Small intestine (tissue), 7 donors: ENCODE data around the gene VAT1. TPM values are rescaled to one million over a fixed set of nuclear protein-coding genes. Genes with fewer than 3 reads are reported as not detected.
A peak's percentile ranks its signal among the peaks of the same experiment; 100 is the strongest.
"Not testable (repeated sequence)": the region's sequence is repeated elsewhere in the genome, so short reads cannot be mapped to it uniquely, and the experiment has no call there.

Experiments used
- DNase-seq, 2 donors: peaks; one replicate each; pipeline versions ENCODE4 v3.0.0 to v3.0.0-alpha.2; 2013
- FAIRE-seq: peaks from 2 replicates; lab custom pipeline; 2012; peaks lifted over from hg19 to GRCh38; lab: Jason Lieb, UNC
- H3K27ac ChIP-seq, 3 donors: one replicate each; pipeline ENCODE4 v1.5.1; 2013; ENCODE audit warnings: low read length in 2 of 3, mild to moderate bottlenecking in 2 of 3, control low read depth in 1 of 3, inconsistent platforms in 1 of 3, low read depth in 1 of 3, moderate library complexity in 1 of 3
- H3K27me3 ChIP-seq, 3 donors: one replicate each; pipeline ENCODE4 v1.6.1; 2013; ENCODE audit warnings: low read length in 3 of 3, inconsistent platforms in 1 of 3; ENCODE audit not compliant: control insufficient read depth in 3 of 3, insufficient read depth in 3 of 3
- H3K36me3 ChIP-seq, 3 donors: one replicate each; pipeline ENCODE4 v1.6.1; 2013; ENCODE audit warnings: low read length in 3 of 3, inconsistent platforms in 1 of 3, low read depth in 1 of 3, mild to moderate bottlenecking in 1 of 3, moderate library complexity in 1 of 3; ENCODE audit not compliant: control insufficient read depth in 3 of 3, insufficient read depth in 2 of 3
- H3K4me1 ChIP-seq, 3 donors: one replicate each; pipeline ENCODE4 v1.6.1; 2013; ENCODE audit warnings: low read length in 2 of 3, inconsistent platforms in 1 of 3, low read depth in 1 of 3, mild to moderate bottlenecking in 1 of 3, moderate library complexity in 1 of 3; ENCODE audit not compliant: control insufficient read depth in 3 of 3, insufficient read depth in 2 of 3
- H3K4me3 ChIP-seq, 3 donors: one replicate each; pipeline ENCODE4 v1.5.1; 2013; ENCODE audit warnings: low read length in 3 of 3, control low read depth in 1 of 3, inconsistent platforms in 1 of 3, low read depth in 1 of 3, mild to moderate bottlenecking in 1 of 3, moderate library complexity in 1 of 3
- H3K9me3 ChIP-seq, 2 donors: one replicate each; pipeline ENCODE4 v1.6.1; 2013; ENCODE audit warnings: low read depth in 1 of 2, low read length in 1 of 2; ENCODE audit not compliant: control insufficient read depth in 2 of 2, insufficient read depth in 1 of 2
- WGBS, 3 donors: extraction: QIAGEN DNeasy Blood & Tissue Kit; methylation state at CpG; one replicate each; pipeline ENCODE4 v1.1.7; 2013; 5-methylcytosine and 5-hydroxymethylcytosine counted together
- polyA plus RNA-seq, 4 donors: library from polyadenylated mRNA; stranded (reverse) in 3 of 4; unstranded in 1 of 4; fragments of 200-250 nt in 3 of 4; fragments of 120-200 nt in 1 of 4; gene quantifications; one replicate each; pipeline versions ENCODE4 v1.2.1 to v1.2.3, GENCODE V29; 2013
- donor health status: healthy with polysubstance abuse.
- donor health status: control.
- donor health status: control.
- donor health status: Bipolar disorder and iron deficiency.
- donor health status: healthy.

The VAT1 gene
- polyA plus RNA-seq, 4 donors: 20.1 to 163 (median 66.4) TPM

- H3K9me3 ChIP-seq: no peaks in the 10 kb centered on the region
- peak within 1 kb of the TSS; percentile 90 to 95 (median 92) for H3K4me3 ChIP-seq
- 16 to 30% (median 23%) methylated on average over 20 to 21 of the region's 21 CpGs for WGBS, 3 donors
- H3K27me3 ChIP-seq: no peaks in the 10 kb centered on the region
- H3K27ac ChIP-seq: peak within 1 kb of the TSS; percentile 70 to 96 (median 82)
- H3K4me1 ChIP-seq: peaks cover 4 to 9% (median 4%) of the 10 kb centered on the region in 3 donors
- peak; percentile 27 to 75 for DNase-seq
- no peak for FAIRE-seq
- peaks cover 0 to 13% (median 0%) of the 10 kb centered on the region in 3 donors for H3K36me3 ChIP-seq
These were observed 42.5 kb downstream of the VAT1 start, which contains the start of gene PTGES3L for GRCh38 chr17:42979511-42980273. Gene PTGES3L (minus strand): TSS chr17:42980080. CDS start chr17:42980053, 27 bp downstream.

- not testable (repeated sequence) for H3K4me3 ChIP-seq, FAIRE-seq, H3K4me1 ChIP-seq, DNase-seq, H3K27ac ChIP-seq, H3K36me3 ChIP-seq, H3K9me3 ChIP-seq, H3K27me3 ChIP-seq
- 88 to 95% (median 94%) methylated on average over 16 of the region's 16 CpGs for WGBS, 3 donors
These were observed 46.5 kb downstream of the VAT1 start for GRCh38 chr17:42975701-42976100.

- no peak for DNase-seq
- no peak overlapping the region for H3K4me3 ChIP-seq
- H3K27ac ChIP-seq: no peak overlapping the region
- peaks cover 0 to 5% (median 4%) of the 10 kb centered on the region in 3 donors for H3K4me1 ChIP-seq
- no peaks in the 10 kb centered on the region for H3K27me3 ChIP-seq
- 48 to 67% (median 61%) methylated on average over 2 of the region's 2 CpGs for WGBS, 3 donors
- H3K9me3 ChIP-seq: no peaks in the 10 kb centered on the region
- H3K36me3 ChIP-seq: no peaks in the 10 kb centered on the region
- FAIRE-seq: no peak
These were observed 46.9 kb downstream of the VAT1 start for GRCh38 chr17:42975265-42975664.

- not testable (repeated sequence) for H3K27ac ChIP-seq, DNase-seq, H3K4me3 ChIP-seq, H3K27me3 ChIP-seq, H3K4me1 ChIP-seq, FAIRE-seq, H3K9me3 ChIP-seq, H3K36me3 ChIP-seq
- 84 to 91% (median 84%) methylated on average over 5 to 11 of the region's 18 CpGs for WGBS, 3 donors
These were observed 48.9 kb downstream of the VAT1 start for GRCh38 chr17:42973323-42973722.

GRCh38 chr17:42971589-42971988 lies 50.6 kb downstream of the VAT1 start:
- Histone ChIP-seq H3K27ac (no peak overlapping the region), H3K27me3 (no peaks in the 10 kb centered on the region), H3K4me1 (no peaks in the 10 kb centered on the region), H3K4me3 (no peak overlapping the region), H3K36me3 (no peaks in the 10 kb centered on the region), H3K9me3 (no peaks in the 10 kb centered on the region)
- WGBS, 3 donors: 84 to 93% (median 93%) methylated on average over 5 of the region's 5 CpGs
- DNase-seq (no peak), FAIRE-seq (no peak)

- H3K36me3 ChIP-seq: no peaks in the 10 kb centered on the region
- no peak overlapping the region for H3K27ac ChIP-seq
- H3K27me3 ChIP-seq: no peaks in the 10 kb centered on the region
- H3K4me1 ChIP-seq: no peaks in the 10 kb centered on the region
- FAIRE-seq (no peak), DNase-seq (no peak)
- no peaks in the 10 kb centered on the region for H3K9me3 ChIP-seq
- 35 to 63% (median 49%) methylated on average over 4 to 5 of the region's 5 CpGs for WGBS, 3 donors
- no peak overlapping the region for H3K4me3 ChIP-seq
These were observed 53.1 kb downstream of the VAT1 start for GRCh38 chr17:42969001-42969581.

GRCh38 chr17:42967925-42968324 lies 54.3 kb downstream of the VAT1 start:
- Histone ChIP-seq H3K4me3 (no peak overlapping the region), H3K9me3 (no peaks in the 10 kb centered on the region), H3K4me1 (peaks cover 0 to 4% (median 0%) of the 10 kb centered on the region in 3 donors), H3K27me3 (no peaks in the 10 kb centered on the region), H3K36me3 (peaks cover 0 to 2% (median 0%) of the 10 kb centered on the region in 3 donors), H3K27ac (no peak overlapping the region)
- DNase-seq (no peak), FAIRE-seq (no peak)
- 52 to 72% (median 72%) methylated on average over 1 of the region's 1 CpG for WGBS, 3 donors
